Esophagus muscularis mucosa (tissue), 3 donors: Measurements from ENCODE around the gene CCDC137.

Experiments used
- CTCF ChIP-seq, 3 experiments: fragments of 200-600 bp in 2 of 3; fragments of 450-650 bp in 1 of 3; sonication (generic) in 2 of 3; IDR thresholded peaks; one replicate each; pipeline ENCODE4 v1.5.1; 2017 to 2019; ENCODE audit warnings: antibody characterized with exemption in 3 of 3, mild to moderate bottlenecking in 2 of 3, moderate library complexity in 1 of 3
- POLR2A ChIP-seq: fragments of 450-650 bp; IDR thresholded peaks from one replicate; pipeline ENCODE4 v1.6.1; 2017; ENCODE audit warnings: antibody characterized with exemption, moderate library complexity, mild to moderate bottlenecking, low read depth

GRCh38 chr17:81666342-81667191 is at the start of gene CCDC137, which contains the start of gene OXLD1:
- TF ChIP-seq CTCF (IDR thresholded peaks at IDR 0.05) (no peak), POLR2A (peak; percentile 55)
